Left ventricle myocardium superior (tissue), 1 donor: ENCODE measurements around the gene PDLIM4. TPM values are rescaled to one million over a fixed set of nuclear protein-coding genes. Genes with fewer than 3 reads are reported as not detected.

Source experiments
- ATAC-seq: fragments of 200-7000 bp; cut with Tn5 transposase; one replicate; pipeline ENCODE4 v1.9.1; 2020; ENCODE audit warnings: mild to moderate bottlenecking, moderate library complexity
- DNase-seq: peaks from one replicate; pipeline ENCODE4 v3.0.0-alpha.2; 2020
- intact Hi-C: fragments of 100-400 bp; cut with micrococcal nuclease; formaldehyde crosslinking; loops from one replicate; pipeline ENCODE4 v1.11.0; 2022
- total RNA-seq: library from RNA; stranded (reverse); fragmentation: NEBNext Ultra II Directional; extraction: Animal tissue kit (Norgen Biotek cat#: 25700); gene quantifications from one replicate; pipeline ENCODE4 v1.2.1, GENCODE V29; 2021
- donor health status: DM: no; HTN: yes; CAD: no; lungs with severe emphysema.

Gene PDLIM4
- total RNA-seq, 1 donor from 2014 or later: 3.8 TPM

DNA sequence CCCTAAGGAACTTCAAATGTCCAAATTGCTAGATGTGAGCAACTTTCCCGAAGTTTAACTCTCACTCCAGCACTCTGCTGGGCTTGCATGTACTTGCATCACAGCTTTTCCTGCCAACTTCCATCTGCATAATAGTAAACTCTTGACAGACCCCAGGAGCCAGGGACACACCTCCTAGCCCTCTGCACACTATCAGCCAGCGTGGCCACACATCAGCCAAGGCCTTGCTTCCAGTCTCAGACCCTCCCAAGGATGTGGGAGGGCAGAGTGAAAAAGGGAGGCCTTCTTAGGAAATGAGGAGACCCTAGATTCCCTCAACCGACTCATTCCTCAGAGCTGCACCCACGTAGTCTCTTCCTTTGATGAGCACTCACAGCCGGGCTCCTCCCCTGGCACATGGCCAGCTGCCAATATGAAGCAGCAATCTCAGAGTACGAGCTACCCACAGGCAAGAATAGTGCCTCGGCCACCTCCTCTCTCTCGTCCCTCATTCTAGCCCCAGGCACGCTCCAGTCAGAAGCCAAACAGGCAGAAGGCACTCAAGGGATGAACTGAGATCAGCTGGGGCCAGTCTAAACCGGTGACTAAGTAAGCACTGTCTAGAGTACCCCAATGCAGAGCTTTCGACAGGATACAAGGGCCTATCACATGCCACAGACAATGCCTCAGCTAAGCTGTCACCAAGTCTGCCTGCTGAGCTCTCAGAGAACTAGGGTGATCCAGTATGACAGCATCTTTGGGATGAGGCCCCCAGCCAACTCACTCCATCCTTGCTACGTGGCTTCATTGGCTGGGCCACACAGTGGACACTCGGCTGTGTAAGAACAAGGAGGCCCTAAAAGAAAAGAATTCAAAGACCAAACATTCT, 32.1 kb upstream of the PDLIM4 start:
- ATAC-seq: peak; percentile 16
- intact Hi-C loops: no loop called here

DNA sequence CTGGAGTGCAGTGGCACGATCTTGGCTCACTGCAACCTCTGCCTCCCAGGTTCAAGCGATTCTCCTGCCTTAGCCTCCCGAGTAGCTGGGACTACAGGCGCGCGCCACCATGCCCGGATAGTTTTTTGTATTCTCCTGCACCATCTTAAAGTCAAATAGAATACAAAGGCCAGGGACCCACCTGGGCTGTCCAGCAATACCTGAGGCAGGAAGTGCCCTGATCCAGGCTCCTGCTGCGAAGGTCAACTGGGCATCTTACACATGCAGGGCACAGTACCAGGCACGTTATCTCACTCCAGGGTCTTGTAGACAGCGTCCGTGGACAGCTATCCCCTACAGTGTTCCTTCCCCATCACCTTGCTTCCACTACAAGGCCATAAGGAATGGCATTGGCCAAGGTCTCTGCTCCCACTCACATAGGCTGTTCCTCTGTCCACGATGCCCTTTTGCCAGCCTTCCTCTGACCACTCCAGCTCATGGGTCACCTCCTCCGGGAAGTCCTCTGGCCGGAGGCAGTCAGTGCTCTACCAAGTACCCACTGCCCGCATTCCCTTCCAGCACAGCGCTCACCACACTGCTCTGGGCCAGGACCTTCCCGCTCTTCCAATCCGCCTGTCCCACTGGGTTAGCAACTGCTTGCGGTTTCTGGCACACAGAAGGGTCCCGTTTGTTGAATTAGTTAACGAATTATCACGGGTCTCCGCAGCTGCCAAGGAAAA, 30.8 kb upstream of the PDLIM4 start:
- intact Hi-C loops: no loop called here
- ATAC-seq: peak; percentile 23
- peak; percentile 48 for DNase-seq

More for the DNA sequence above, 32.1 kb upstream of the PDLIM4 start:
- peak; percentile 79 for DNase-seq

DNA sequence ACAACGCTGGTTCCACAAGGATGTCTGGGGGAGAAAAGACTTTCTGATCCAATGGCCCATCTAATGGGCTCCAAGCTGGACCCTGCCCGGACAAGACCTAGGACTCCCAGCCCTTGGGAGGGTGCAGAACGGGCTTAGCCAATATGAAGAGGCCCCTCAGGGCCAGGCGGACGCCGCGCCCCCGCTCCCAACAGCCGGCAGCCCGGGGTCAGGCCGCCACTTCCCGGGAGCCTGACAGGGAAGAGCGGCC, 30.3 kb upstream of the PDLIM4 start:
- ATAC-seq (no peak), DNase-seq (no peak)
- intact Hi-C loops: no loop called here

DNA sequence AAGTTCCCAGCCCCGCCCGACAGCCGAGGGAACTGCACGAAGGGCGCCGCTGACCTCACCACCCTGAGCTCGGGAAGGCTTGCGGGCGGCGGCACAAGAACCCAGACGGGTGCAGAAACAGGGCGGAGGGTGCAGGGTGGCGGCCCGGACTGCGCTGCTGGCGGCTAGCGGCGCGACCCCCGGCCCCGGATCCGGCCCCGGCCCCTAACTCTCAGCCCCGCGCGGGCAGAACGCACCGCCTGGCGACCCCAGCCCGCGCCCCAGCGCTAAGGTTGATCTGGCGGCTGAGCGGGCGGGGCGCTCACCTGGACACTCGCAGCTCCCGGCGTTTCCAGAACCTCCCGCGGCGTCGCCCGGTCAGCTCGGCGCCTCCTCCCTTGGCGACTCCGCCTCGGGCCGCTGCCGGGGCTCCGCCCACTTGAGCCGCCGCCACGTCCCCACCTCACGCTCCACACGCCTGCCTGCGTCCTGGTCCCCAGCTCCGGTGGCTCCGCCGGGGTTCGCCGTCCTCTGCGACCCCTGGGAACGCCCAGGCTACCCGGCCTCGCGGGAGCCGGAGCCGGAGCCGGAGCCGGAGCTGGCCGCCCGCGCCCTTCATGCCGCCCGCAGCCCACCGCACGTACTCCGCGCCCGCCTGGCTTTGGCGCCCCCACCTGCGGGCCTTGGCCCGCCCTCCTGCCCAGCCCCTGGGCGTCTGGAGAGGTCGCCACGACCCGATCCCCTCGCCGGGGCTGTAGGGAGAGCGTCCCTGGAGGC, 29.8 kb upstream of the PDLIM4 start, which contains the start of gene P4HA2:
Gene P4HA2, minus strand, starts transcription at position 369 of the 756 bp plus-strand sequence. CDS start 9,227 bp downstream, outside the sequence.
- intact Hi-C loops: no loop called here
- DNase-seq (peak; percentile 93), ATAC-seq (peak; percentile 89)

DNA sequence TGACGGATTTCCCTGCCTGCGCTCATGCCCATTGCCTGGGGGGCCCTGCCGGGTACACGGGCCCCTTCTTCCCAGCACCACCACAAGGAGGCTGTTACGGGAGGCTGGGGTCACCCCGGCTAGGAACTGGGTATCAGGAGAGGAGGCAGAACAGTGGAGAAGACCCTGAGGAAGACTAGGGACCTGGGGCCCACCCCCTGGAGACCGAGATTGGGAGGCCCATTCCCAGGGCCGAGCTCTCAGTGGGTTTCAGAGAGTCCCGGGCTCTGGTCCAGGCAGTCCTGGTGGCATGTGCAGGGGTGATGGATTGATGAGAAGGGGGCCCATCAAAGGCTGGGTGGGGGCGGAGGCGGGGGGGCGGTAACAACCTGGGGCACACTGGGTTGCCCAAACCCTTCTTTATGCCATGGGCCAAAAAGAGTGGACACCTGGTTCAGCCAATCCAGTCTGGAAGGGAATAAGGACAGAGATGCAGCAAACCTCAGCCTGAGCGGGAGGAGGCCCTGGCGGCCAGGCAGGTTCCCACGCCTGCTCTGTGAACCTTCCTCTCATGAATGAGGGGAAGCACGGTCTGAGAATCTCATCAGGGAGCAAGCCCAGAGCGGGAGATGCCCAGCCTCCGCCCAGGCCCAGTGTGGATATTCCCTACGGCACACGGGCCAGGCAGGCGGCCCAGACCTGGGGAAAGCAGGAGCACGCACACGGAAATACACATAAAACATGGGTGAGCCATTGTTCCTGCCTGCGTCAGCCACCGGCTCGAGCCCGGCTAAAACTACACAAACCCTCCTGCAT, 29.1 kb upstream of the PDLIM4 start:
- ATAC-seq: no peak
- peak; percentile 49 for DNase-seq
- intact Hi-C loops: no loop called here

DNA sequence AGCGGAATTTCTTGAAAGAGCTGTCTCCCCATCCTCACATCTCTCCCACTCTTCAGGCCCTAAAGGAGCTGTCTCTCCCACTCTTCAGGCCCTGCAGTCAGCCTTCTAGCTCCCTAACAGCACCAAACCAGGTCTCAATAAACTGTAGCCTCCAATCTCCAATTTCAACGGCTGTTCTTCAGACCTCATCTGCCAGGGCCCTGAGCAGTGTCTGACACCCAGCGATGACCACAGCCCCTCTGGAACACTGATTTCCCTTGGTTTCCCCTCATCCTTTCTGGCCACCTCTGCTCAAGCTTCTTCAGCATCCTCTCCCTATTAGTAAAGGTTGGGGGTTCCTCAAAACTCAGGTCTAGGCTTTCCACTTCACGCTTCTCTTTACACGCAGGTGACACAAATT, 28.3 kb upstream of the PDLIM4 start:
- DNase-seq (no peak), ATAC-seq (no peak)
- intact Hi-C loops: no loop called here

DNA sequence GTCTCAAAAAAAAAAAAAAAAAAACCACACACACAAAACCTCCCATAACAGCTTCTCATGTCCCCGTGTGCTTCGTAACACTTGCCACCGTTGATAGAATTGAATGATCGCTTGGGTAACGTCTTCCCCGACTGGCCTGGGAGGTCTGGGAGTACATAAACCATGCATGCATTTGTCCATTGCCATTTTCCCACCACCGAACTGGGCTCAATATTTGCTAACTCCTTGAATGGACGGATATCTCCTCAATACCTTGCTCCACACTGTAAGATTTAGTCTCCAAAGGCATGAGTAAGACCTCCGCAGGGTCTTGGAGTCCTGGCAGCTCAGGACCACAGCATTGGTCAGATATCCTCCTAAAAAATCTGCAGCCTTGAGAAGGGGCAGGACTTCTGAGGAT, 26.6 kb upstream of the PDLIM4 start:
- intact Hi-C loops: no loop called here
- DNase-seq: no peak
- ATAC-seq: no peak

DNA sequence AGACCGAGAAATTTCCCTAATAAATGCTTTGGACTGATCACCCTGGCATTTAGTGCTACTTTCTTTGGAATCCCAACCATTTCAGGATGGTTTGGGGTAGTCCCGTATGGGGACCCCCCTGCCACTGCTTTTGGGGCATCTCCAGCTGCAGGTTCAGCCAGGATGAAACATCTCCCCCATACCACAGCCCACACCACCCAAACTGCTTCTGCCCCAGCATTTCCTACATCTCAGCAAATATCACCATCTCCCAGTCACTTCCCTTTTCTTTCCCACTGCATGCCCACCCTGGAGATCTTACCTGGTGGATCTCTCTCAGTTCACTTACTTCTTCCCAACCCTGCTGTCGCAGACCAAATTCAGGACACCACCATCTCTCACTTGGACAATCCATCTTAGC, 25.0 kb upstream of the PDLIM4 start:
- intact Hi-C loops: no loop called here
- ATAC-seq (no peak), DNase-seq (no peak)

DNA sequence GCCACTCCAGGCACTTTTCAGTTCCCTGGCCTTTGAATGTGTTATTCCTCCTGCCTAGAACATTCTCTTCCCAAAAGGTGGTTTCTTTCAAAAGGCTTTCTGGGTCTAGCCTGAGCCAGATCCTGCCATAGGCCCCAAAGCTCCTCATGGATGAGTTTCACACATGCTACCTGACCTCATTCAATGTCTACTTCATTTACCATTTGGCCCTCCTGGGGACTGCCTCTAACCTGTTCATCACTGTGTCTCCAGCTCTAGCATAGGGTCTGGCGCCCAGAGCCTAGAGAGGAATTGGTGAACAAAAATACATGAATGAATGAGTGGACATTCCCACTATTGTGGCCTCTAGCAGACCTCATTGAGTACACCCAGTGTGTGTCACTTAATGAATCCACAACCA, 24.4 kb upstream of the PDLIM4 start:
- no peak for ATAC-seq
- DNase-seq: no peak
- intact Hi-C loops: no loop called here

DNA sequence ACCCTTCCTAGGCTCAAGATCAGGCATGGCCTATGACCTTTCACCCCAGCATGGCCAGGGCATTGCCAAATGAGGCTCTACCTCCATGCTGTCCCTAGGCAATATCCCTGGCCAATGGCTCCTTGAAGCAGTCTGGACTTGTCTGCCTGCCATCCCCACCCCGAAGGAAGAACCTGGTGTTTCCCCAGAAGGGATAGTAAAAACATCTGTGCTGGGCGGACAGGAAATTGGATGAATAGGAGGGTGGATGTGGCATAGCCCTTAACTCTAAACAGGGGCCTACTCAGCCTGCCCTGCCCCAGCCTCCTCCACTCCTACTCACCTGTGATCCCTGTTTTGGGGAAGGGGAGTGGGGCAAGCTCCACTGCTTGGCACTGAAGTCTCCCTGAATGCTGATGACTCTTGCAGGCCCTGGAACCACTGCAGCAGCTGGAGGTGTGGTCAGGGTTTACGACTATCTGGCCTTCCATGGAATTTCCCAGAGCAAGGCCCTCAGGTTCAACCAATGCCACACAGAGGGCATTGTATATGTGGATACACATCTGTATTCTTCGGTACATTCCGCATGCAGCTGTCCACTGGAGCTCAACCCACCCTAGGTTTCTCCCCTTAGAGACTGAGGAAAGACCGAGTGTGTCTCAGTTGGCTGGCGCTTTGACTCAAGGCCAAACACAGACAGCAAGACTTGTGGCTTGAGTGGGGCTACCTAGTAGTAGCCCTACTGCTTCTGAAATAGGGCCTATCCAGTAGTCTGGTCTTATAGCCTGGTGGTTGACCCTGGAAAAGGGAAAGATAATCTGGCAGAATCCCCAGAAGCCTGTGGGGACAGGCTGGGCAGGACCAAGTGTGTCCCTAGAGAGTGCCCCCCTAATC, 23.4 kb upstream of the PDLIM4 start:
- ATAC-seq: no peak
- intact Hi-C loops: no loop called here
- no peak for DNase-seq

DNA sequence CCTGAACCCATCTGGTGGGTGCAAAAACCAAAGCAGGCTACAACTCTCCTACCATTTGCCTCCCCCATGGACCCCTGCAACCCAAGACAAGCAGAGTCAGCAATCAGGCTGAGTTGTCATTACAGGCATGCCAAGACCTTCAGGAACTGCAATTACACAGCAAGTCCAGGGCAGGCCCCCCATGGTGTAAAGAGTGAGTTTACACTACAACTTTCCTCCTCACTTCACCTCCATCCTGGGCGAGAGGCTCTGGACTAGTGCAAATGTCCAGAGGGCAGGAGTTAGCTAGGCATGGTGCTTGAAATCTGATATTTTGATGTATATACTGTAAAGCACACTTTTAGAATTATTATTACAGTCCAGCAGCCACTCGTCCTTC, 22.8 kb upstream of the PDLIM4 start:
- intact Hi-C loops: no loop called here
- ATAC-seq (no peak), DNase-seq (no peak)

DNA sequence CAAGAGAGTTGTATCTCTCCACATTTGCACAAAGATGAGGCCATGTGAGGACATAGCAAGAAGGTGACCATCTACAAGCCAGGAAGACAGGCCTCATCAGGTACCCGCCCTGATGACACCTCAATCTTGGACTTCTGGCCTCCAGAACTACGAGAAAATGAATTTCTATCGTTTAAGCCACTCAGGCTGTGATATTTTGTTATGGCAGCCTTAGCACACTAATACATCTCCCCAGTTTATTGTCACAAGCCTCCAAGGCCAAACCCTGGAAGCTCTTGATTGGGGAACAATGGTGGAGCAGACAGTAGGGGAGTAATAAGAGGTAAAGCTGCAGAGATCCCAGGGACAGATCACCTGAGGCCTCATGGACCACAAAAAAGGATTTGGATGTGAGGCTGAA, 22.2 kb upstream of the PDLIM4 start:
- DNase-seq: no peak
- intact Hi-C loops: no loop called here
- ATAC-seq: no peak

DNA sequence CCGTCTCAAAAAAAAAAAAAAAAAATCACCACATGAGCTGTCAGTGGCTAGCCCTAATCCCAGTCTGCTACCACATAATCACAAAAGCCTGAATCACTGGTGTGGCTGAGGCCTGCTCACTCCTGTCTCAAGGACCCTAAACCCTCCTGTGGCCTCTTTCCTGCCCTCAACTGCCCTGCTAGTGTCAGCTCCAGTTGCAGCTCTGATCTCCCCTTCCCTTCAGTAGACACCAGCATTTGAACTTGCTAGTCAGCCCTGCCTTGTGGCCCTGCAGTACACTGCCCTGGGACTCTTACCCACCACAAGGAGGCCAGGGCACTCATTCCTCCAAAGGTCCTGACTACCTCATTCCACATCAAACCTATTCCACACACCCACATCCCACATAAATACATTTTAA, 20.4 kb upstream of the PDLIM4 start:
- intact Hi-C loops: no loop called here
- no peak for ATAC-seq
- DNase-seq: no peak

DNA sequence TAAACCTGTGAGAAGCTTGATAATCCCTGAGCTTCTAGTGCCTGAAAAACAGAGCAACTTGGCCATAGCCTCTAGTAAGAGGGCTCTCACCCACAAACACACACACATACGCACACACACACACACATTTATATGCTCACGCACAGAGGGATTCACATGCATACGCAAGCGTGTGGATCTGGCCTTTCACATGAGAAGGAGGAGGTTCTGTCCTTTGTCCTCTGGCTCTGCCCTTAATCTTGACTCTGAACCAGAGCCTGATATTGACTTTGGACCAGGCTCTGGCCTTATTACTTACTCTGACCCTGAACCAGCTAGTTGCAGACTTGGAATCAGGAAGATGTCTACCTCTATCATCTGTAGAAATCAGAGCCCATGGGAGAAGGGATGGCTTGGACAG, 19.8 kb upstream of the PDLIM4 start:
- DNase-seq: no peak
- intact Hi-C loops: no loop called here
- no peak for ATAC-seq

DNA sequence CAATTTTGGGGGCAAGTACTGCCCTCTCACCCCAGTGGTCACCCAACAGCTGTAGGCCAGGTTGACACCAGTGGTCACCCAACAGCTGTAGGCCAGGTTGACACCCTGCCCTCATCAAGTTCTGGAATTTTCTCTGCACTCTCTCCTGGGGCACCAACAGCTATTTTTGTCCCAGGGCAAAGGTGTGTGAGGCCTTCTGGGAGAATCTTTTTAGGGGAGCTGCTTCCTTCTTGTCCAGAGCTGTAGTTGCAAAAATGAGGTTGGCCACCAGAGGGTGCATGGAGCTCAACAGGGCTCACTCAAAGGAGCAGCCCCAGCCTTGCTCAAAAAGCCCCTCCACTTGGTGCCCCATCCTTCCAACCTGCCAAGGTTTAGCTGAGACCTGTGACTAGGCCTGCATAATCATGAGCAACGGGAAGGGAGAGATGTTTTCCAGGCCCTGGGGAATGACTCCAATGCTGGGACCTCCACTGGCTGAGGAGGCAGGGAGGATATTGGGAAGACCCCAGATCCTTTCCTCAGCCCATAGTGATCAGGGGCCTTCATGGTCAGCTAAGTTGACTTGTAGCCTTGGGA, 19.2 kb upstream of the PDLIM4 start:
- peak; percentile 82 for ATAC-seq
- intact Hi-C loops: no loop called here
- peak; percentile 72 for DNase-seq

DNA sequence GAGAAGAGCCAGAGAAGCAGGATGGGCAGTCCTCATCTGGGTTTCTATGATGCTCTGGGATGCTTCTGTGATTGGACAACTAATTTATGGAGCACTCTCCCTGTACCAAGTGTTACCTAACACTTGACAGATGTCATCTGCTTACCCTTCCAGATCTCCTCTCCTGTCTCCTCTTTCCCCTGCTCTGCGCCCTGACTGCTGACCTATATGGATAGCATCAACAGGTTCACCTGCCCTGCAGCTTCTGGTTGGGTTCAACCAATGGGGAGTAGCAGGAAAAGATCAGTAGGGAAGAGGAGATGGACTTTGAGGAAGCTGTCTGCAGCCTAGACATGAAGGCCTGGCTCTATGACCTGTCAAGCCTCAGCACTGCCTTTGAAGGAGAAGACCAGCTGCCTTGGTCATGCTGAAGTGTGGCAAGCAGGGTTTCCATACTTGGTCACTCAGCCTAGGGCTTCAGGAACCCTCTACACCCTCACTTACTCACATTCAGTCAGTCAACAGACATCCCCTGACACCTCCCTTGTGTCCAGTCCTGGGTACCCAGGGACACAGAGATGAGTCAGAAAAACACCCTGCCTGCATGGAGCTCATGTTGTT, 18.5 kb upstream of the PDLIM4 start:
- intact Hi-C loops: no loop called here
- ATAC-seq: no peak
- DNase-seq: no peak

DNA sequence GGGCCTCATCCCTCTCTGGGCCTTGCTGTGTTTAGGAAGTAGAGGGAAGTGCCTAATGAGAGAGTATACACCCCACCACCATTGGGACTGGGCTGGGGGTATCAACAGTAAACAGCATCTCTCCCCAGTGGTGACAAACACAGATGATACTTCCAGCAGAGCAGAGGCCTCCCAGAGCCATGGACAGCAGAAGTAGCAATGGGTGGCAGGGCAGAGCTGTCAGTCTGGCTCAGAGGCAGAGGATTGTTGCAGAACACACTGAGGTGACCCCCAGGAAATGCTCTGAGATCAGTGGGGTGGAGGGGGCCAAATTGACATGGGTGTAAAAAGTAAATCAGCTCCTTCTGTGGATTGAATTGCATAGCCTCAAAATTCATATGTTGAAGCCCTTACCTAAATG, 17.7 kb upstream of the PDLIM4 start:
- no peak for DNase-seq
- ATAC-seq: no peak
- intact Hi-C loops: no loop called here
